GM10266 (cell line): ENCODE measurements around the gene RSPRY1.

Experiments used
- DNase-seq: peaks from one replicate; pipeline ENCODE4 v3.0.0; 2012; ENCODE audit errors: extremely low spot score
- TF ChIP-seq, protein P1 (sequence below): IDR thresholded peaks from 2 replicates; pipeline ENCODE4 v1.5.1; 2012; ENCODE audit warnings: mild to moderate bottlenecking, low read depth; ENCODE audit not compliant: control insufficient read depth, insufficient read depth; ENCODE audit errors: missing control alignments

Gene RSPRY1

DNA sequence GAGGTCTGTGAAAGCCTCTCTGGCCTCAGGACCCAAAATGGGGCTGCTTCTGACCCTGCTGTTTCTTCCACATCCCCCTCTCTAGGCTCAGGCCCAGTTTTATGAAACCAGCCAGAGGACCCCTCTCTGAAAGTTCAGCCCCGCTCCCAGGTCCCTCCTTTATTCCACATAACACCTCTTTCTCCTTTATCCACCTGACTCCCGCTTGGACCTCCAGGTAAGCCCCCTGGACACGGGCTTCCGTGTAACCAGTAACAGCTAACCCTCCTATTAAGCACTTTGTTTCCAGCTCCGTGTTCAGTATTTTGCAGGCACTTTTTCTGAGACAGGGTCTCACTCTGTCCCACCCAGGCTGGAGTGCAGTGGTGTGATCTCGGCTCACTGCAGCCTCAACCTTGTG lies 37.6 kb upstream of the RSPRY1 start:
- TF ChIP-seq, protein P1, sequence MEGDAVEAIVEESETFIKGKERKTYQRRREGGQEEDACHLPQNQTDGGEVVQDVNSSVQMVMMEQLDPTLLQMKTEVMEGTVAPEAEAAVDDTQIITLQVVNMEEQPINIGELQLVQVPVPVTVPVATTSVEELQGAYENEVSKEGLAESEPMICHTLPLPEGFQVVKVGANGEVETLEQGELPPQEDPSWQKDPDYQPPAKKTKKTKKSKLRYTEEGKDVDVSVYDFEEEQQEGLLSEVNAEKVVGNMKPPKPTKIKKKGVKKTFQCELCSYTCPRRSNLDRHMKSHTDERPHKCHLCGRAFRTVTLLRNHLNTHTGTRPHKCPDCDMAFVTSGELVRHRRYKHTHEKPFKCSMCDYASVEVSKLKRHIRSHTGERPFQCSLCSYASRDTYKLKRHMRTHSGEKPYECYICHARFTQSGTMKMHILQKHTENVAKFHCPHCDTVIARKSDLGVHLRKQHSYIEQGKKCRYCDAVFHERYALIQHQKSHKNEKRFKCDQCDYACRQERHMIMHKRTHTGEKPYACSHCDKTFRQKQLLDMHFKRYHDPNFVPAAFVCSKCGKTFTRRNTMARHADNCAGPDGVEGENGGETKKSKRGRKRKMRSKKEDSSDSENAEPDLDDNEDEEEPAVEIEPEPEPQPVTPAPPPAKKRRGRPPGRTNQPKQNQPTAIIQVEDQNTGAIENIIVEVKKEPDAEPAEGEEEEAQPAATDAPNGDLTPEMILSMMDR: no peak
- DNase-seq: no peak

DNA sequence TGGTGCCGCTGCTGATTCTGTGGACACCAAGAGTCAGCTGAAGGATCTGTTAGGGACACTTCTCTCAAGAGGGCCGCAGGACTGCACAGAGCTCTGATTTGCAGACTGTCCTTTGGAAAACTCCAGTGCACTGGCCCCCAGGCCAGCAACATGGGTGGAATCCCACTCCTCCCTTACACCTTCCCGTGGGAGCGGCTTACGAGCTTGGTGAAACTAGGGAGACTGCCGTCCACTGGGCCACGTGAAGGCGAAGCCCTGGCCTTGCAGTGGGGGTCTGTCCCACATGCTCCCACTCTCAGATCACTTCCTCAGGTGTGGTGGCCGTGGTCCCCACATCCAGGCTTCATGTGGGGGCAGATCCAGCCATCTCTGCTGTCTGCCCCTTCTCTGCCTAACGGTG lies 36.7 kb upstream of the RSPRY1 start:
- DNase-seq: no peak
- TF ChIP-seq, protein P1: no peak

DNA sequence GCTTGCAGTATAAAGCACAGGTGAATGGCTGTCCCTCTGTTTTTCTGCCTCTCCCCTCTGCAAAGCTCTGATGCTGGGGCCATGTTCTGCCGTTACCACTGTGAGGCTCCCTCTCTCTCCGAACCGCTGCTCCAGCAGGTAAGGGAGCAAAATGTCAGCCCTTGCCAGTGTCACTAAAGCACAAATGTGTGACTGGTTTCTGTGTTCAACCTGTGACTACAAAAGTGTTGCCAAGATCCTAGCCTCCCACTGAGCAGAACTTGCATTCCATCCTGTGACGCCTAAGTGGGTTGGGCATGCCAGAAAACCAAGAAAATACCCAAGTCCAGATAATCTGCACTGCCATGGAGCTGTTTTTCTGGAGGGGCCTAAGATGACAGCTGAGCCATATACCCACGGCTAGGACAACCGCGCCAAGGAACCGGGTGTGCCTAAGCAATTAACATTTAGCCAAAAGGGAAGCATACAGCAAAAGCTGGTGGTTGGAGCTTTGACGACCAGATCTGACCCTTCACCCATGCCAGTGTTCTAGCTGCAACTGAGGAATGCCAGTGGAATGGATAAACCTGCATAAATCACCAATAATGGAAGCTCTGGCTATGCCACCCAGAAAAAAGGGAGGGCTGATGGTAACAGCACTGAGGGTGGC lies 35.3 kb upstream of the RSPRY1 start:
- TF ChIP-seq, protein P1: no peak
- no peak for DNase-seq

DNA sequence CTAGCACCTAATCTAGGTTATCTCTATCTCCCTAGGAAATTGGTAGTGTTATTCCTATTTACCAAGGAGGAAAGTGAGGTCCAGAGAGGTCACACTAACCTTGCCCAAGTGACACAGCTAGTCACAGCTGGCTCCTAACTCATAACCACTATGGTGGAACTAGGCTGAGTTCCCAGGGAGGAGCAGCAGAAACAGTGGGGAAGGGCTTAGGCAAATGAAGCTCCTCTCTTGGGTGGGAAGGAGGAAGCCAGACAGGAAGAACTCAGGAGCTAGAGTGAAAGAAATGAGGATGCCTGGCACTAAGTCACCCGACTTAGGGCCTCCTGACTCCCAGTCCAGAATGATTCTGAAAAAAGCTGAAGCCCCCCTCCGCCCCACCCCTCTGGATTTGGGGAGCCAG lies 34.8 kb upstream of the RSPRY1 start:
- DNase-seq: no peak
- TF ChIP-seq, protein P1: no peak

DNA sequence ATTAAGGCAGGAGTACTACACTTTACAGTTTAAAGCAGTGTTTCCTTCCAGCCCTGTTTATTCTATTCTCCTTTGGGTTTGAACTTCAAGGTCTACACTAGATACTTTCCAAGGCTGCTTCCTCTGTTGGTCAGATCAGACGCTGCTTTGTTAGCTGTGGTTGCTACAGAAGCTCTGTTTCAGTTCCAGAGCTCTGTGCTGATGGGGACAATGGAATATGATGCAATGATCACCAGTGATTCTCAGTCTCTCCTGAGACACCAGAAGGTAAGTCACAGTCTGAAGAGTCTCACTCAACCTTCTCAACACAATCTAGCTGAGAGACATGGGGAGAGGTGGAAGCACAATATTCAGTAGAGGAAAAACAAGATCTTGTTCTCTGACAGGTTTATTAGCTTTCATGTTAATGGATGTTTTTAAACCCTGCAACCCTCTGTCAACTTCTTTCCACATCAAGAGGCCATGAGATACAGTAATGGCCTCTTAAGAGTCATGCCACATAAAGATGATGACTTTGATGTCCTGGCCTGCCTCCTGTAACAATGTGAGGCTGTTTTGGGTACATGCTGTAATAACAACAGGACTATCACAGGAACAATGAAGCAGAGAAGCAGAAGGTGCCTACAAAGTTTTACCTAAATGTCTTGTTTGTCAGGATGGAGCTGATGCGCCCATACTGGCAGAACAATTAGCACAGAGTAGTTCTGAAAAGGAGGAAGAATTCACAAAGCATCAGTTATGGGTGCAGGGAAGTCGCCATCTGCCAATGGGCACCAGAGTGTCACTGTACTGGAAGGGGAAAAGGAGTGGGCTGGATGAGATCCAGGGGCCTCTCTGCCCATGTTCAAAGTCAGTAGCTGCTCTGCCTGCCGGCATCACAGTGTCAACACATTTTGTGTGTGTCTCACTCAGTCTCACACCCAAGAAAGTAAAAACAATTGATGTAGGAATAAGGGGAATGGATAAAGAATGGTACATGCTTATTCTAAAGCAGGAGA lies 33.7 kb upstream of the RSPRY1 start:
- no peak for DNase-seq
- TF ChIP-seq, protein P1: no peak

DNA sequence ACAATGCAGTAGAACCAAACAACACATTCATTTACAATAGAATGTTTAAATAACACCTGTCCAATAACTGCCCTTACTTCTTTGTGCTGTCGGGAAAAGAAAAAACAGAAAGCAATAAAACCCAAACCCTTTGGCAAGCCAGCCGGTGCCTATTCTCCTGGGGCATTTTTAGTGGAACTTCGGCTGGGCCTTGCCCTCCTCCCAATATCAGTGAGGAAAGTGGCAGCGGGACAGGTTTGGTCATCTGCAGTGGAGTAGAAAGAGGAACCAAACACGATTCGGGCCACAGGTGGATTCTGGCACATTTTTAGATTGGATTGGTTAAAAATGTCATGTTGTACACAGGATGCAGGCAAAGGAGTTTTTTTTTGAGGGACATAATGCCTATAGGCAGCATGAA lies 32.3 kb upstream of the RSPRY1 start:
- TF ChIP-seq, protein P1: no peak
- no peak for DNase-seq
